T-helper 22 cell (primary cell): ENCODE results near the gene C4BPB.
"Not testable (repeated sequence)": the region's sequence is repeated elsewhere in the genome, so short reads cannot be mapped to it uniquely, and the experiment has no call there.

Source experiments
- DNase-seq: peaks from one replicate; pipeline ENCODE4 v3.0.0-alpha.2; 2020; ENCODE audit warnings: low read depth

Gene C4BPB, protein sequence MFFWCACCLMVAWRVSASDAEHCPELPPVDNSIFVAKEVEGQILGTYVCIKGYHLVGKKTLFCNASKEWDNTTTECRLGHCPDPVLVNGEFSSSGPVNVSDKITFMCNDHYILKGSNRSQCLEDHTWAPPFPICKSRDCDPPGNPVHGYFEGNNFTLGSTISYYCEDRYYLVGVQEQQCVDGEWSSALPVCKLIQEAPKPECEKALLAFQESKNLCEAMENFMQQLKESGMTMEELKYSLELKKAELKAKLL

DNA sequence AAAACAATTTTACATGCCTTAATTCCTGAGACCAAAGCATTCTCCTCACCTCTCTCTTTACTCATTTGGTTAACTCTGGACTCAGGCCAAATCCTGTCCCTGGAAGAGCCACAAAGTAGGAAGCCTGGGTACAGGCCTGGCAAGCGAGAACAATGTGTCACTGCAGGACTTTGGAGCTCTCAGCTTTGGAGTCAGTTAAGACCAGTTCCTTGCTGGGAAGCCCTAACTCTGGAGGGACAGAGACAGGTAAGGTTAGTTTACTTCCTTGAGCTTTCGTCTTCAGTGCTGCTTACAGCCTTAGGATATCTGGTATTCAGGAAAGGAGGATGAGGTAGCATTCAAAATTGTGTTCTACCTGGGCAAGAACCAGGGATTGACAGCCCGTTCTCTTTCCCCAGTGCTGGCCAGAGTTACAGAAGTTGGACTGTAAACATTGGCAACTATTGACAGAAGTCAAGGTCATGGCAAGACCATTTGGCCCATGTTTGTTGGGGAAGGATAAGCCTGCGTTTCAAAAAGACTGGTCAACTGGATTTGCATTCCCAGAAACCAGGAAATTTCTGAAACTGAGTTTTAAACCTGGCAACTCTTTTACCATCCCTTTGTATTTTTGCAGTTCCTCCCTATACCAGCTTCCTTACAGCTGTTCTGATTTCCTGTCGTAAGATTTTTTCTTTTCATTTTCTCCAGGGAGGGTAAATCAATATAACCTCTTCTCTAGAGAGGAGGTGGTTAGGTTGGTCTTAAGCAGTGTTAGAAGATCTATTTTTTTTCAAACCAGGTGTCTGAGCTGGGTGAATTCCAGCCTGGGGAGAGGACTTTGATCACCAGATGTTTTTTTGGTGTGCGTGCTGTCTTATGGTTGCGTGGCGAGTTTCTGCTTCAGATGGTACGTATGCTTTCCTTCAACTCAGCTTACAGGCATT lies at the start of gene C4BPB:
Gene C4BPB, plus strand, starts transcription at position 160 of the 926 bp plus-strand sequence. Its CDS starts 672 bp downstream, at position 832.
- no peak for DNase-seq

DNA sequence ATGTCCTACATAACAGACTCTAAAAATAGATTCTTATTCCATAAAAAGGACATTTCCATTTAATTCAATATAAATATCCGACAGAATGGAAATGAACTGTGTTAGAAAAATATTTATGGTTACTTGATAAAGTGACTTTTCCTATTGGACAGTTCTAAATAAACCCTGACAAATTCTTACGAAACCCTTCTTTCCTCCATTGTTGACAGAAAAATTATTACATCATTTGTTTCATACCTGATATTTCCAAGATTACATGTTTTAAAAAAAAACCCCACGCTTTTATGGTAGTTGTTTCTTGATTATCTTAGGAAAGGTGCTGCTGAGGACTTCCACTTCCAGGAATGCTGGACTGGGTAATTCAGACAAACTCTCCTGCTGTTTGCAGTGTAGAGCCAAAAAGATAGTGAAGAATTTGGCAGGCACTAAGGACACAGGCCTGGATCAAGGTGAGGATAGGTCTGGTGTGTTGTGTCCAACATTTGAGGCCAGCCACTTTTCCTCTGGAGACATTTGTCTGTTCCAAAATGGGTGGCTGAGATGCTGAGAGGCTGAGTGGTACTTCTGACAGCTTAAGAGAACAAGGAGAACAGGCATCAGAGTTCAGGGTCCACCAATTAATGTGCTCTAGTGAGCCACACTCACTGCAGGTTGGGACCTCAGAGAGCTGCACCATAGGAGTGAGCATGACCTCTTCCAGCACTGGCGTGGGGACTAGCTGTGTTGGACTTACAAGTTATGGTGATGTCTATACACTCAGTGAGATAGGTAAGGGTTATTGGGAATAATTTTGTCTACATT lies 49.1 kb upstream of the C4BPB start:
- DNase-seq, result no peak

DNA sequence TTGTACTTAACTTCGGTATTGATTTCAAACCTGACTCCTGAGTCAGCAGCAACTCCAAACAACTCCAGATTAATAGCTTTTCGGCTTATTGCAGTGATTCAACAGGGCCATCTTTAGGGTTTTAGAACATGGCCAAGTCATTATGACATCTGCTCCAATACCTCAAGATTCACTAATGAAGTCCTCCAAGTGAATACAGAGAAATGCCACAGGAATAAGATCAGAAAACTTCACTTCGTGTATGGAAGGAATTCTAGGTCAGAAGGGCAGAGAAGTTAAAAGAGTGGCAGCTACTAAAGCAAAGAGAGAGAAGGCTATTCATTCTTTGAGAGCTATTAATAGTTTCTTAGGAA lies 48.5 kb upstream of the C4BPB start:
- no peak for DNase-seq

- DNase-seq, result not testable (repeated sequence)
Measured at GRCh38 chr1:207041397-207041796, 47.3 kb upstream of the C4BPB start.

DNA sequence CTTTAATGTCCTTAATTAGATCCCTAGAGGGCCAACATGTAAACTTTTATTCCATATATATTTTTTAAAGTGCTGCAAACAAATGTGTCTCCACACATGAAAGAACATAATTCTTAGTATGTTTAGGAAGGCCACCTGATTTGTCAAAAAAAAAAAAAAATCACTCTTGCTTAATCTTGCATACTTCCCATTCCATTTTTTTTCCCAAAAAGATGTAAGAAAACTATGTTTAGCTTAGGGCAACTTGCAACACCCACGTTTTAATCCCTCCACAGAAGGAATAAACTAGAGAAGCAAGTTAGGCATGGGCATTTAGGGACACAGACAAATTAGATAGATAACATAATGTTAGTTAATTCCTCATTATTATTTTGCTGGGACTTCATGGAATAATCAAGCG lies 43.2 kb upstream of the C4BPB start:
- DNase-seq, result no peak

DNA sequence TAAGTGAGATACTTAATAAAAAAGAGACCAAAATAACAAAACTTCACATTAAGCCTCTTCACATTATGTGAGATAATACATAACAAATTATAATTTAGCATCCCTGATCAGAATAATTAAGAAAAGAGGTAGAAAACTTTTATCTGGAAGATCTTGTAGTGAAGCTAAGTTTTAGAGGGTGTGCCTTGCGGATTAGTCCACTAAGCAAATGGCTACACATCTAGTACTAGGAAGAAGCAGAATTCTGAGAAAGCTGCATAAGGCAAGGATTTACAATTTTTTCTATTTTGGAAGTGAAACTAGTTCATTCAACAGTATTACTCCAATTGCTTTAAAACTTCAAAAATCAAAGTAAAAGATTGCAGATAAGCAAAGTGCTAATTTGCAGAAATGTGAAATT lies 41.2 kb upstream of the C4BPB start:
- DNase-seq, result no peak

- DNase-seq, result no peak
Measured at GRCh38 chr1:207048041-207048440, 40.6 kb upstream of the C4BPB start.

DNA sequence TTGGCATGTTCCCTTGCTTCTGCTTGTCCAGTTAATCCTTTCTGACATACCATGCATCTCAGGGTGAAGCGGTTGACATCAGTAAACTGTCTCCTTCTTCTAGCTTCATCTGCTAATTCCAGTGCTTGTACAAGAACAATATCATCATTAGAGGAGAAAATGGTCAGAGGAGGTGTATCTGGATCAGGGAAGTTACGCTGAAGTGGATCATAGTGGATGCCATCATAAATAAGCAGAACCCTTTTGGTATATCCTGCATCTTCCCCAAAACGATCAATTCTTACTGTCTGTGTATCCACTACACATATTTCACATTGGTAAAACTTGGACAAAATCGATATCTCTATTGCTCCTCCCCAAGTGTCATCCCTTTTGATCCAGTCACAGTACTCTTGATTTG lies 39.6 kb upstream of the C4BPB start:
- no peak for DNase-seq

- no peak for DNase-seq
Measured at GRCh38 chr1:207049514-207049913, 39.1 kb upstream of the C4BPB start.

GRCh38 chr1:207049974-207050391 lies 38.7 kb upstream of the C4BPB start:
- DNase-seq, result peak; percentile 17

DNA sequence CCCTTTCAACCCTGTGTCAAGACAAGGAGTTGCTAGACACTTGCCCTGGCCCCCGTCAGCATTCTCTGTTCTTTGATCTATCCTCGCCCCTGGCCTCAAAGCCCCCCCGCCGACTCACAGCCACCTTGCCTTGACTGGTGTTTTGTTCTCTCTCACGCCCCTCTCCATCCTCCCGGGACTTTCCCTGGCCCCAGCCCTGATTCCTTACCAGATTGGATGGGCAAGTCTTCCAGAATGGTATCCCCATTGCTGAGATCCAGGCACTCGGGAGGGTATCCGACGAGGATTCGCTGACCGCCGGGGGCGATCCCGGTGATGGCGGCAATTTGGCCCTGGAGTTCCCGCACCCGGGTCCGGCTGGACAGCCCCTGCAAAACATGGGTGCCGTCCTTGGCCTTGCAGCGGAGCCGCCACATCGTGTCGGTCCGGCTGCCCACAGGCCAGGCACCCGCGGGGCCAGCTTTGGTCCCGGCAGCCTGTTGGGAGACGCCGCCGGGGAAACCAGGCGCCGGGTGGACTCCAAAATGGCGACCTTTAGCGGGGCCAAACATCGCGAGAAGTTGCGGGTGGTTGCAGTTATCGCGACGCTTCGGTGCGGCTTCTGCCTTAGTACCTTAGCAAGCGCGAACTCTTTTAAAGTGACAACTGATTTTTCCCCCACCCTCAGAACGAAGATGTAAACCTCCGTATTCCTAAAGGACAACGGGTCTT lies 38.0 kb upstream of the C4BPB start:
- DNase-seq, result peak; percentile 82

DNA sequence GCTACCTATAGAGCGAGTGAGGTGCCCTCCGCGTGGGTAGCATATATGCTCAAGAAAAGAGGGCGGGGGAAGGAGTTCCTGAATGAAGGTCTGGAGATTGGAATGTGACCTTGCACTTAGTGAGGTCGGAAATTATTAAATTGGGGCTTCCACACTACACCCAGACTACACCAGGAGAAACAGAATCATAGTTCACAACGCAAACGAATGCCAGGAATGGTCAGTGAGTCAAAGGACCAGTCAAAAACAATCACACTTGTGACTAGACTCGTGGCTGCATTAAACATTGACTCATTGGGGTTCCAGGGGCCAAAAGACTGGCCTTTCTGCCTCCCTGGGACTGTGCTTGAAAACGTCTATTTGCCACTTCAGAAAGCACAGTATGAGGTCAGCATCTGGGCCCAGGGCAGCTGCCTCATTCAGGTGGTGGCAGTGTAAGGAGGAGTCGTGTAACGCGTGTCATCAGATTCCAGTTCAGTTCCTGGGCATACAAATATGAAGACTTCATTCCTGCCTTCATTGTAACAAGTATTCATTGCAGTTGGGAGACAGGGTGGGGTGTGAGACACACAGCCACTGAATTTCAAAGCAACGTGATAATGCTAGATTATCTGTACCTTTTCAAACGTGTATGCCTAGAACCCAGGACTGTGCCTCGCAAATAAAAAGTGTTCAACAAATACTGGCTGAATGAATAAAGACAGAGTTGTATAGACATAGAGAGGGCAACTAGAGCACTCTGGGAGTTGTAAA lies 37.3 kb upstream of the C4BPB start, which contains the start of gene YOD1:
Gene YOD1, minus strand, starts transcription at position 18 of the 753 bp plus-strand sequence. CDS start 178 bp downstream, outside the sequence.
- no peak for DNase-seq

GRCh38 chr1:207052911-207053769 lies 35.5 kb upstream of the C4BPB start, which contains the start of gene PFKFB2:
Gene PFKFB2 (plus strand): TSS chr1:207053275. CDS start chr1:207054718, 1,443 bp downstream.
- DNase-seq, result peak; percentile 92

DNA sequence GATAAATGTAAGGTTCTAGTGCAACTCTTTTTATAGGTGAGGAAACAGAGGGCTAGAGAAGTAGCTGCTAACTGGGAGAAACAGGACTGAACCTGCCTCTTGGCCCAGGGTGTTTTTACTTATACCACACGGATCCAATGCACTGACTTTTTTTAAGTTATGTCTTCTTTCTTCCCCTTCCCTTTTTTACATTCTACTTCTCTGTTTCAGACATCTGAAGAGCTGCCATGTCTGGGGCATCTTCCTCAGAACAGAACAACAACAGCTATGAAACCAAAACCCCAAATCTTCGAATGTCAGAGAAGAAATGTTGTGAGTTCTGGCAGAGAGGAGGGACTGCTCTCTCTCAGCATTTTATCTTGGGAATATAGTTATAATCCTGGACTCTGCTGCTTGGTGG lies 34.2 kb upstream of the C4BPB start:
- no peak for DNase-seq

- no peak for DNase-seq
Measured at GRCh38 chr1:207055386-207056001, 33.2 kb upstream of the C4BPB start.

DNA sequence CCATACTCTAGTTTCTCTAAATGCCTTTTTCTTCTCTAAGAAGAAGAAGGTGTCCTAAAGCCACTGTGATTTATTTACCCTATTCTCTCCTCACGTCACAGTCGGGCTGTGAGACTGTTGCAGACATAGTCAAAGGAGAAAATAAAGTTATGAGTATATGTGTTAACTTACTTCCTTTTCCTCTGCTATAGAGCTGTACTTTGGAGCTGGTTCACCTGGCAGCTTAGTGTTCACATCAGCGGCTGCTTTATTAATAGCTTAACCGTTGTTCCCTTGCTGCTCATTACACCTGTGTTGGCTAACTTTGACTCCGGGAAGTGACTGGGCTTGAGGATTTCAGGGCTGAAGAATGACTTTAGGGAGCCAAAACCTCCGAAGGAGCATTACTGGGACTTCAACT lies 32.0 kb upstream of the C4BPB start:
- DNase-seq, result no peak

GRCh38 chr1:207058252-207058651 lies 30.4 kb upstream of the C4BPB start:
- DNase-seq, result no peak

GRCh38 chr1:207058878-207059867 lies 29.5 kb upstream of the C4BPB start:
- DNase-seq, result no peak
